Measurements from ENCODE around the gene HOXA11.

GRCh38 chr7:27203964-27204594, 19.0 kb upstream of the HOXA11 start:
- TF ChIP-seq, protein P1, sequence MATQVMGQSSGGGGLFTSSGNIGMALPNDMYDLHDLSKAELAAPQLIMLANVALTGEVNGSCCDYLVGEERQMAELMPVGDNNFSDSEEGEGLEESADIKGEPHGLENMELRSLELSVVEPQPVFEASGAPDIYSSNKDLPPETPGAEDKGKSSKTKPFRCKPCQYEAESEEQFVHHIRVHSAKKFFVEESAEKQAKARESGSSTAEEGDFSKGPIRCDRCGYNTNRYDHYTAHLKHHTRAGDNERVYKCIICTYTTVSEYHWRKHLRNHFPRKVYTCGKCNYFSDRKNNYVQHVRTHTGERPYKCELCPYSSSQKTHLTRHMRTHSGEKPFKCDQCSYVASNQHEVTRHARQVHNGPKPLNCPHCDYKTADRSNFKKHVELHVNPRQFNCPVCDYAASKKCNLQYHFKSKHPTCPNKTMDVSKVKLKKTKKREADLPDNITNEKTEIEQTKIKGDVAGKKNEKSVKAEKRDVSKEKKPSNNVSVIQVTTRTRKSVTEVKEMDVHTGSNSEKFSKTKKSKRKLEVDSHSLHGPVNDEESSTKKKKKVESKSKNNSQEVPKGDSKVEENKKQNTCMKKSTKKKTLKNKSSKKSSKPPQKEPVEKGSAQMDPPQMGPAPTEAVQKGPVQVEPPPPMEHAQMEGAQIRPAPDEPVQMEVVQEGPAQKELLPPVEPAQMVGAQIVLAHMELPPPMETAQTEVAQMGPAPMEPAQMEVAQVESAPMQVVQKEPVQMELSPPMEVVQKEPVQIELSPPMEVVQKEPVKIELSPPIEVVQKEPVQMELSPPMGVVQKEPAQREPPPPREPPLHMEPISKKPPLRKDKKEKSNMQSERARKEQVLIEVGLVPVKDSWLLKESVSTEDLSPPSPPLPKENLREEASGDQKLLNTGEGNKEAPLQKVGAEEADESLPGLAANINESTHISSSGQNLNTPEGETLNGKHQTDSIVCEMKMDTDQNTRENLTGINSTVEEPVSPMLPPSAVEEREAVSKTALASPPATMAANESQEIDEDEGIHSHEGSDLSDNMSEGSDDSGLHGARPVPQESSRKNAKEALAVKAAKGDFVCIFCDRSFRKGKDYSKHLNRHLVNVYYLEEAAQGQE (IDR thresholded peaks at IDR 0.05; ENCODE audit: borderline replicate concordance): no peak
- TF ChIP-seq, protein P2, sequence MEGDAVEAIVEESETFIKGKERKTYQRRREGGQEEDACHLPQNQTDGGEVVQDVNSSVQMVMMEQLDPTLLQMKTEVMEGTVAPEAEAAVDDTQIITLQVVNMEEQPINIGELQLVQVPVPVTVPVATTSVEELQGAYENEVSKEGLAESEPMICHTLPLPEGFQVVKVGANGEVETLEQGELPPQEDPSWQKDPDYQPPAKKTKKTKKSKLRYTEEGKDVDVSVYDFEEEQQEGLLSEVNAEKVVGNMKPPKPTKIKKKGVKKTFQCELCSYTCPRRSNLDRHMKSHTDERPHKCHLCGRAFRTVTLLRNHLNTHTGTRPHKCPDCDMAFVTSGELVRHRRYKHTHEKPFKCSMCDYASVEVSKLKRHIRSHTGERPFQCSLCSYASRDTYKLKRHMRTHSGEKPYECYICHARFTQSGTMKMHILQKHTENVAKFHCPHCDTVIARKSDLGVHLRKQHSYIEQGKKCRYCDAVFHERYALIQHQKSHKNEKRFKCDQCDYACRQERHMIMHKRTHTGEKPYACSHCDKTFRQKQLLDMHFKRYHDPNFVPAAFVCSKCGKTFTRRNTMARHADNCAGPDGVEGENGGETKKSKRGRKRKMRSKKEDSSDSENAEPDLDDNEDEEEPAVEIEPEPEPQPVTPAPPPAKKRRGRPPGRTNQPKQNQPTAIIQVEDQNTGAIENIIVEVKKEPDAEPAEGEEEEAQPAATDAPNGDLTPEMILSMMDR (IDR thresholded peaks at IDR 0.05; ENCODE audit: poor library complexity, severe bottlenecking): no peak
- TF ChIP-seq EZH2 (IDR thresholded peaks at IDR 0.05; ENCODE audit: borderline replicate concordance, insufficient read depth, low read length, poor library complexity, severe bottlenecking) (no peak), MXI1 (conservative IDR thresholded peaks at IDR 0.05; ENCODE audit: poor library complexity, severe bottlenecking) (no peak), TAF1 (IDR thresholded peaks at IDR 0.05; ENCODE audit: low read depth) (no peak)
